K562 (cell line): ENCODE measurements around the gene POMGNT1.

Experiments
- CTCF ChIP-seq, 3 experiments: IDR thresholded peaks in 2 of 3; conservative IDR thresholded peaks in 1 of 3; 2 replicates each; pipeline ENCODE4 v1.5.1; 2011 to 2012; ENCODE audit warnings: low read length in 3 of 3, mild to moderate bottlenecking in 3 of 3, control low read depth in 2 of 3, improper control_type of control experiment in 1 of 3, inconsistent platforms in 1 of 3, low read depth in 1 of 3, mixed read lengths in 1 of 3, moderate library complexity in 1 of 3; ENCODE audit not compliant: insufficient read depth in 2 of 3
- EZH2 ChIP-seq: IDR thresholded peaks from 2 replicates; pipeline ENCODE4 v1.6.1; 2012; ENCODE audit warnings: low read depth, mild to moderate bottlenecking, inconsistent platforms, low read length, borderline replicate concordance
- FOXA1 ChIP-seq: fragments of 450-650 bp; IDR thresholded peaks from 2 replicates; pipeline ENCODE4 v1.6.1; 2016; ENCODE audit warnings: mild to moderate bottlenecking, borderline replicate concordance
- HDAC6 ChIP-seq: IDR thresholded peaks from 2 replicates; pipeline ENCODE4 v1.6.1; 2012; ENCODE audit warnings: low read depth, mild to moderate bottlenecking, control low read depth, inconsistent platforms, low read length, moderate library complexity
- MAX ChIP-seq: sonication (generic); formaldehyde crosslinking; IDR thresholded peaks from 2 replicates; pipeline ENCODE4 v1.9.0; 2022; ENCODE audit warnings: mild to moderate bottlenecking, missing genetic modification reagents
- POLR2A ChIP-seq: fragments of 450-650 bp; conservative IDR thresholded peaks from 2 replicates; pipeline ENCODE4 v1.6.1; 2016
- SP1 ChIP-seq: sonication (generic); formaldehyde crosslinking; IDR thresholded peaks from 2 replicates; pipeline ENCODE4 v1.8.1; 2022; ENCODE audit warnings: mild to moderate bottlenecking, missing genetic modification reagents
- SREBF2 ChIP-seq: sonication (generic); formaldehyde crosslinking; IDR thresholded peaks from 2 replicates; pipeline ENCODE4 v1.4.0; 2020; ENCODE audit warnings: mild to moderate bottlenecking, missing genetic modification reagents

GRCh38 chr1:46193984-46194570, 4.2 kb downstream of the POMGNT1 start:
- TF ChIP-seq EZH2 (no peak), FOXA1 (no peak), MAX (CRISPR knock-in tag) (no peak), POLR2A (no peak), CTCF (IDR thresholded peaks at IDR 0.05 in 2 of 3, conservative IDR thresholded peaks at IDR 0.05 in 1 of 3; ENCODE audit: insufficient read depth in 2 of 3, low read depth in 1 of 3, low read length in 3 of 3) (no peak), SREBF2 (no peak), HDAC6 (no peak), SP1 (CRISPR knock-in tag) (no peak)
